ENCODE results near the gene CETP.

DNA sequence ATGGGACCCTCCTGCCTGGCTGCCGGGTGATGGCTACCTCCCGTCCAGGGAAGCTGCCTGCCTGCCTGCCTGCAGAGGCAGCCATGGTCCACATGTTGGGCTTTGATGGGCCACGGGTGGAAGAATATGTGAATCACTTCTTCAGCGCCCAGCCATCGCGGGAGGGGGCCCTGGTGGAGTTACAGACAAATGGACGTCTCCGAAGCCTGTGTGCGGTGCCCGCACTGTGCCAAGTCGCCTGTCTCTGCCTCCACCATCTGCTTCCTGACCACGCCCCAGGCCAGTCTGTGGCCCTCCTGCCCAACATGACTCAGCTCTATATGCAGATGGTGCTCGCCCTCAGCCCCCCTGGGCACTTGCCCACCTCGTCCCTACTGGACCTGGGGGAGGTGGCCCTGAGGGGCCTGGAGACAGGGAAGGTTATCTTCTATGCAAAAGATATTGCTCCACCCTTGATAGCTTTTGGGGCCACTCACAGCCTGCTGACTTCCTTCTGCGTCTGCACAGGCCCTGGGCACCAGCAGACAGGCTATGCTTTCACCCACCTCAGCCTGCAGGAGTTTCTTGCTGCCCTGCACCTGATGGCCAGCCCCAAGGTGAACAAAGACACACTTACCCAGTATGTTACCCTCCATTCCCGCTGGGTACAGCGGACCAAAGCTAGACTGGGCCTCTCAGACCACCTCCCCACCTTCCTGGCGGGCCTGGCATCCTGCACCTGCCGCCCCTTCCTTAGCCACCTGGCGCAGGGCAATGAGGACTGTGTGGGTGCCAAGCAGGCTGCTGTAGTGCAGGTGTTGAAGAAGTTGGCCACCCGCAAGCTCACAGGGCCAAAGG, 64.4 kb downstream of the CETP start:
- TF ChIP-seq, protein P1, sequence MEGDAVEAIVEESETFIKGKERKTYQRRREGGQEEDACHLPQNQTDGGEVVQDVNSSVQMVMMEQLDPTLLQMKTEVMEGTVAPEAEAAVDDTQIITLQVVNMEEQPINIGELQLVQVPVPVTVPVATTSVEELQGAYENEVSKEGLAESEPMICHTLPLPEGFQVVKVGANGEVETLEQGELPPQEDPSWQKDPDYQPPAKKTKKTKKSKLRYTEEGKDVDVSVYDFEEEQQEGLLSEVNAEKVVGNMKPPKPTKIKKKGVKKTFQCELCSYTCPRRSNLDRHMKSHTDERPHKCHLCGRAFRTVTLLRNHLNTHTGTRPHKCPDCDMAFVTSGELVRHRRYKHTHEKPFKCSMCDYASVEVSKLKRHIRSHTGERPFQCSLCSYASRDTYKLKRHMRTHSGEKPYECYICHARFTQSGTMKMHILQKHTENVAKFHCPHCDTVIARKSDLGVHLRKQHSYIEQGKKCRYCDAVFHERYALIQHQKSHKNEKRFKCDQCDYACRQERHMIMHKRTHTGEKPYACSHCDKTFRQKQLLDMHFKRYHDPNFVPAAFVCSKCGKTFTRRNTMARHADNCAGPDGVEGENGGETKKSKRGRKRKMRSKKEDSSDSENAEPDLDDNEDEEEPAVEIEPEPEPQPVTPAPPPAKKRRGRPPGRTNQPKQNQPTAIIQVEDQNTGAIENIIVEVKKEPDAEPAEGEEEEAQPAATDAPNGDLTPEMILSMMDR (IDR thresholded peaks at IDR 0.05; ENCODE audit: borderline replicate concordance, extremely low read depth, low read length, poor library complexity, severe bottlenecking) = no peak
- TF ChIP-seq EZH2 (IDR thresholded peaks at IDR 0.05; ENCODE audit: borderline replicate concordance, low read depth, low read length, severe bottlenecking) = no peak
